HG03066 (cell line): Measurements from ENCODE around the gene ZBP1.

Experiments used
- ATAC-seq: cut with Tn5 transposase; IDR thresholded peaks from one replicate; pipeline ENCODE4 v1.9.1; 2021; ENCODE audit warnings: low read depth; ENCODE audit not compliant: unreplicated experiment

Gene ZBP1

DNA sequence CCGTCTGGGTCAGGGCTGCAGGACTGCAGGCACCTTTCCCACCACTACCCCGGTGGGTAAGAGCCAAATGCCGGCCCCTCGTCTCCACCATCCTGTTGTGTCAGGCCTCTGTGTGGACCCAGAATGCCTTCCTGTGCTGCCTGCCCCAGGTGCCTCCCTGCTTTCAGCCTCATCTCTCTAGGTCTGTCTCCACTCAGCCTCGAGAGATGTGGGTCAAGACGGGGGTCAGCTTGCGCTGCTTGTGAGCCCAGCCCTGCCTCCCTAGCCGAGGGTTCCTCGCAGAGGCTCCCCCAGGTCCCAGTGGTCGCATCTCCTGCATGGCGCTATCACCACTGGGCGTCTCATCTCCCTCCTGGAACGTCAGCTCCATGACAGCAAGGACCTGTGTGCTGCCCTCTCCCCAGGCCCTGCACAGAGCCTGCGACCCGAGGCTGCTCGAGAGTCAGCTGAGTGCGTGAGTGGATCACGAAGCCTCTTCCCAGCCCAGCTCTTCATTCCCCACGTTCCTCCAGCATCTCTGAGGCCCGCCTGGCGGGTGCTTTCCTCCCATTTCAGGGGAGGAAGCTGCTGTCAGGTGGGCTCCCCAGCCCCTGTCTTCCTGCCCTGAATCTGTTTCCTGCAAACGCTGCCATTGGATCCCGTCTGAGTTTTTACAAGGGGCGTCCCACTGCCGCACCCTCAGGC is 38.7 kb upstream of the ZBP1 start:
- ATAC-seq: no peak

DNA sequence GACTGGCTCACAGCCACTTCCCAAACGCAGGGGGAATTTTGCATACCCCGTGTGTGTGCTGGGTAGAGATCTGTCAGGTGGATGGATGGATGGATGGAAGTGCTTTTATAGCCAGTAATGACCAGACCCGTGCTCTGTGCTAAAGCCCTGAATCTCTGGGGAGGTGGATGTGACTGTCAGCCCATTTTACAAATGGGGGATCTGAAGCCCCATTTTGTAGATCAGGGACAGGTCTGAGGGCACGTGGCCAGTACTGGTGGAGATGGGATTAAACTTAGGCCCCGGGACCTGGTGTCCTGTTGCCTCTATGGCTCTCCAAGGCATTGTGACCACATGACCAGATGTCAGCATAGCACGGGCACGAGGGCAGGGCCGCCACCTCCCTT is 38.2 kb upstream of the ZBP1 start:
- no peak for ATAC-seq

- ATAC-seq: no peak
These were observed 37.6 kb upstream of the ZBP1 start for GRCh38 chr20:57657535-57658446.

- no peak for ATAC-seq
These were observed 36.8 kb upstream of the ZBP1 start for GRCh38 chr20:57656821-57657534.

DNA sequence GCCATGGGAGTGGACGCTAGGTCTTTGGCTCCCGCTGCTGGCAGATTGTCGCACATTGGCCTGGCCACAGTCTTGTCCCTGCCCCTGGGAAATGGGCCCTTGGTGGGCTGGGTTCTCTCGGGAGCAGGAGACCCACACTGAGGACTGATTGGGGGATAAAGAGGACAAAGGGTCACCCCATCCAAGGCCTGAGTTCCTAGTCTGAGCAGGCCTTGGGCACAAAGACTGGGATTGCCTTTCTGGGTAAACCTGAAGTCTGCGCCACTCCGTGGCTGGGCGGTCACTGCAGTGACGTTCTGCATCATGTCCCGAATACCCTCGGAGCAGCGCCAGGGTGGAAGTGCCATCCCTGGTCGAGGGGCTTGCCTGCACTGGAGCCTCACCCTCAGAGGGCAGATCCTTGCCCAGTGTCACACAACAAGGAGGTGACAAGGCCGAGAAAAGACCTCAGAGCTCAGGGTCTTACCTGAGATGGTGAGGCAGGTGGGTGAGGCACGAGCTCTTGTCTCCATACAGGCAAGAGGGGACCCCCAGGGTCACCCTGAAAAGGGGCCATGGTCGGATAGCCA is 36.1 kb upstream of the ZBP1 start:
- ATAC-seq: no peak

- no peak for ATAC-seq
These were observed 35.6 kb upstream of the ZBP1 start for GRCh38 chr20:57655809-57656155.

- no peak for ATAC-seq
These were observed 35.0 kb upstream of the ZBP1 start for GRCh38 chr20:57654998-57655808.

GRCh38 chr20:57654363-57654997 is 34.3 kb upstream of the ZBP1 start:
- ATAC-seq: no peak

DNA sequence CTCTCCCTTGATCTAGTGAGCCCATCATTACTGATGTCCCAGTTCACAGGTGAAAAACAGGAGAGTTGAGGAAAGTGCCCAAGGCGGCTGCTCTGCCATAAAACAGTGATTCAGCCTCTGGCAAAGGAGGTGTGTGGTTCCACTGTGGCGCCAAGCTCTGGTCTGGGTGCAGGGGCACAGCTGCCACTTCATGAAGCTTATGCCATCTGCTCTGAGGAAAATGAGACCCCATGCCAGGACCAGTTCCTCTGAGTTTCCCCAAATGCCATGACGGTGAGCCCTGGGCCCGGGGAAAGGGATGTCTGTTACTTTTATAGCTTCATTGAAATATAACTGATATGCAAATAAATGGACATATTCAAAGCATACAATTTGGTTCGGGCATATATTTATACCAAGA is 33.7 kb upstream of the ZBP1 start:
- no peak for ATAC-seq

GRCh38 chr20:57653546-57653900 is 33.3 kb upstream of the ZBP1 start:
- no peak for ATAC-seq

DNA sequence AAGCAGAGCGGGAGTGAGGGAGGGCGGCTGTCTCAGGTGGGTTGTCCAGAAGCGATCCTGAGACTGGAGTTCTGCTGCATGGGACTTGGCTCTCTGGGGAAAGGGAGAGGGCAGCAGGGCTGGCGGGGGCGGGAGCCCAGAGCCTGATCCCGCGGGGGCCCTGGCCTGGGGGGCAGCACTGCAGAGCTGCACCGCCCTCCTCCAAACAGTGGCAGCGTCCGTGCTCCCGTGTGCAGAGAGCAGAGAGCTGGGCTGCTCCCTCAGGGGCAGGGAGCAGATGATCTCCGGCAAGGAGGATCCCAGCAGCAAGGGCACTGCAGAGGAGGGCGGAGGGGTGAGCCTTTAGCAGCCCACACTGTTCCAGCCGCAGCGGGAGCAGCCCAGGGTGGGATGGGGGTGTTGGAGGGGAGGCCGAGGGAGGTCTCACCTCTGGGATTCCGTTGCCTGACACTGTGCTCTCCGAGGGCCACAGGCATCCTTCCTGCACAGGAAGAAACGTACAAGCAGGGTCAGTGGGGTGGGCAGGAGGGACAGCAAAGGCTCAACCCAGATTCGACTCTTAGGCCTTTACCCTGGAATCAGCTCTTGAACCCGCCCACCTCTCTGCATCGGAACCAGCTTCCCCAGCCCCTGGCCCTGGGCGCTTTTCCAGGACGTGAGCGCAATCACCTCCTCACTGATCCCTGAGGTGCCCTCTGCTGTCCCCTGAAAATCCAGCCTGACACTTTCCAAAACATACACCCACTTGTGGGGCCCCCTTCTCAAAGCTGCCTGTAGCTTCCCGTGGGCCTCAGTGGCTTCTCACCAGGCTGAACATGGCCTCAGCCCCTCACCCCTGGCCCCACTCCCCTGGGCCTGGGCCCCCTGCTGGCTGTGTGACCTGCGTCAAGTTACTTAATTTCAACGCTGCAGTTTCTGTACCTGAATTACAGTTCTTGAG is 32.6 kb upstream of the ZBP1 start:
- ATAC-seq: no peak

DNA sequence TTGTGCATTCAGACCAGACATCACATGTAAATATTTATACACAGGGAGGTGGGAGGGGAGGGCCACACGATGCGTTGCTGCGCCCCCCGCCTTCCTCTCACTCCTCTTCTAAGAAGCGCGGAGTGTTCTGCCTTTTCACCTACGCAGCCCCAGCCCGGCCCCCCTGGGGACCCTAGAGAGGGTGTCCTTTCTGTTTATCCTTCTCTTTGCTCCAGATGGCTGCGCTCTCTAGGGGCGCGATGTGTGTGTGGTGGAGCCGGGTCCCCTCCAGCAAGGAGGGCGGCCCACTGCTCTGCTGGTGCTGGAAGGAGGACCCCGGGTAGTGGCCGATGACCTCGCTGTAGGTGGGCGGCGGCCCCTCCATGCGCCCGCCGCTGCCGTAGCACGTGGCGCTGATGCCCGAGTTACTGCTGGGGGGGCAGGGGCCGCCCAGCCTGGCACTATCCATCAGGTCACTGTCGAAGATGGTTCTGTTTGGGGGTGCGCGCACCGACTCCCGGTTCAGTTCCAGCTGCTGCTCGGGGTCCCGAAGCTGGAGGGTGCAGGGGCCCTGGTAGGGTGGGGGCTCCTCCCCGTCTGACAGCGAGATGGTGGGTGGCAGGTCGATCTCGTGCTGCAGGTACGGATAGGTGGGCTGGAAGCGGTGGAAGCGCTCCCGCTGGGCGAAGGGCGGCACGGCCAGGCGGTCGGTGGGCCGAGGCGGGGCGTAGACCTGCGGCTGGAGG is 31.8 kb upstream of the ZBP1 start:
- no peak for ATAC-seq

- no peak for ATAC-seq
These were observed 30.7 kb upstream of the ZBP1 start for GRCh38 chr20:57650756-57651483.

DNA sequence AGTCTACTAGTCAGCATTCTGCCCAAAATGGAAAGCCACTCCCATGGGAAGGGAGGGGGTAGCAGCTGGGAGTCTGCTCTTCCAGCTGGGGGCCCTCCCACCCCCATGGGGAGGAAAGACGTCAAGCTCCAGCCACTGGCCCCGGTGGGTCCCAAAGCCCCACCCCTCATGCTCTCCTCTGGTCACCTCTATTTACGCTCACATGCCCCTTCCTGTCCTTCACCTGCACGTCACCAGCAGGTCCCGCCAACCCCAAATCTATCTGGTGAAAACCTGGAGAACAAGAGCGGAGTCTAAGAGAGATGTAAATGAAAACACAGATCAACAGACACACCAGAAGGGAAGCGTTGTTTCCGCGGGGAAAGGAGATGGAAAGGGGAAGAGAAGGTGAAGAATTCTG is 30.0 kb upstream of the ZBP1 start:
- ATAC-seq: no peak

GRCh38 chr20:57649617-57650015 is 29.4 kb upstream of the ZBP1 start:
- no peak for ATAC-seq

DNA sequence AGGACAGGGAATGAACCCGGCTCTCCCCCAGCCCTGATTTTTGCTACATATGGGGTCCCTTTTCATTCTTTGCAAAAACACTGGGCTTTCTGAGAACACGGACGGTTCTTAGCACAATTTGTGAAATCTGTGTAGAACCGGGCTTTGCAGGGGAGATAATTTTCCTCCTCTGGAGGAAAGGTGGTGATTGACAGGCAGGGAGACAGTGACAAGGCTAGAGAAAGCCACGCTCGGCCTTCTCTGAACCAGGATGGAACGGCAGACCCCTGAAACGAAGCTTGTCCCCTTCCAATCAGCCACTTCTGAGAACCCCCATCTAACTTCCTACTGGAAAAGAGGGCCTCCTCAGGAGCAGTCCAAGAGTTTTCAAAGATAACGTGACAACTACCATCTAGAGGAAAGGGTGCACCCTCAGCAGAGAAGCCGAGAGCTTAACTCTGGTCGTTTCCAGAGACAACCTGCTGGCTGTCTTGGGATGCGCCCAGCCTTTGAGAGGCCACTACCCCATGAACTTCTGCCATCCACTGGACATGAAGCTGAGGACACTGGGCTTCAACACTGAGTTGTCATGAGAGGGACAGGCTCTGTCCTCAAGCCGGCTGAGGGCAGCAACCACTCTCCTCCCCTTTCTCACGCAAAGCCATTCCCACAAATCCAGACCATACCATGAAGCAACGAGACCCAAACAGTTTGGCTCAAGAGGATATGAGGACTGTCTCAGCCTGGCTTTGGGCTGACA is 28.8 kb upstream of the ZBP1 start:
- ATAC-seq: no peak
